Activated T-cell treated with anti-CD3 and anti-CD28 coated beads, Interleukin-2, amount 50 U/mL, for 72 hours (primary cell): ENCODE measurements around the gene GAB2. TPM values are rescaled to one million over a fixed set of nuclear protein-coding genes. Genes with fewer than 3 reads are reported as not detected.

Source experiments
- ATAC-seq, 2 donors: fragments of 150-1000 bp; cut with Tn5 transposase; replicated peaks in 1 of 2; 2 replicates each; pipeline ENCODE4 v1.10.0; 2021; ENCODE audit warnings: moderate library complexity in 2 of 2, mild to moderate bottlenecking in 1 of 2
- DNase-seq, 2 donors: peaks; one replicate each; pipeline ENCODE4 v3.0.0; 2021 to 2022; ENCODE audit warnings: mixed read lengths in 1 of 2
- H3K27ac Mint-ChIP-seq: one replicate; pipeline ENCODE4 v1.8.0; 2022; ENCODE audit warnings: mild to moderate bottlenecking, moderate library complexity, mixed read lengths
- H3K27me3 Mint-ChIP-seq: one replicate; pipeline ENCODE4 v1.8.0; 2022; ENCODE audit warnings: low read depth, mixed read lengths
- H3K36me3 Mint-ChIP-seq, 2 donors: one replicate each; pipeline ENCODE4 v1.8.0; 2022; ENCODE audit warnings: mixed read lengths in 2 of 2, mild to moderate bottlenecking in 1 of 2; ENCODE audit not compliant: insufficient read depth in 2 of 2
- H3K4me1 Mint-ChIP-seq: one replicate; pipeline ENCODE4 v1.8.0; 2022; ENCODE audit warnings: low read depth, mixed read lengths
- H3K4me3 Mint-ChIP-seq, 2 donors: one replicate each; pipeline ENCODE4 v1.8.0; 2022; ENCODE audit warnings: mild to moderate bottlenecking in 2 of 2, mixed read lengths in 2 of 2, moderate library complexity in 2 of 2
- H3K9me3 Mint-ChIP-seq, 2 donors: one replicate each; pipeline ENCODE4 v1.8.0; 2022; ENCODE audit warnings: mixed read lengths in 2 of 2
- total RNA-seq, 2 donors: library from RNA; stranded (reverse); gene quantifications; one replicate each; pipeline ENCODE4 v1.2.3, GENCODE V29; 2022

Gene GAB2
- total RNA-seq, 2 donors from 2014 or later = 48.0 to 51.7 TPM

- no peak for DNase-seq
- peaks cover 68% of the 10 kb centered on the region for H3K4me1 Mint-ChIP-seq
- peak overlapping the region; percentile 71 for H3K27ac Mint-ChIP-seq
- H3K9me3 Mint-ChIP-seq = no peaks in the 10 kb centered on the region
- peak overlapping the region; percentile 11 to 59 for H3K4me3 Mint-ChIP-seq
- peaks cover 0 to 2% of the 10 kb centered on the region in 2 donors for H3K36me3 Mint-ChIP-seq
- H3K27me3 Mint-ChIP-seq = peaks cover 9% of the 10 kb centered on the region
- no peak for ATAC-seq
Observed at GRCh38 chr11:78424334-78425270, 7.0 kb upstream of the GAB2 start.

- Mint-ChIP-seq H3K9me3 (no peaks in the 10 kb centered on the region), H3K27ac (no peak overlapping the region), H3K36me3 (peaks cover 0 to 2% of the 10 kb centered on the region in 2 donors), H3K4me3 (no peak overlapping the region), H3K27me3 (peaks cover 22% of the 10 kb centered on the region), H3K4me1 (peaks cover 68% of the 10 kb centered on the region)
- DNase-seq (no peak), ATAC-seq (no peak)
Observed at GRCh38 chr11:78423241-78423640, 5.6 kb upstream of the GAB2 start.

DNA sequence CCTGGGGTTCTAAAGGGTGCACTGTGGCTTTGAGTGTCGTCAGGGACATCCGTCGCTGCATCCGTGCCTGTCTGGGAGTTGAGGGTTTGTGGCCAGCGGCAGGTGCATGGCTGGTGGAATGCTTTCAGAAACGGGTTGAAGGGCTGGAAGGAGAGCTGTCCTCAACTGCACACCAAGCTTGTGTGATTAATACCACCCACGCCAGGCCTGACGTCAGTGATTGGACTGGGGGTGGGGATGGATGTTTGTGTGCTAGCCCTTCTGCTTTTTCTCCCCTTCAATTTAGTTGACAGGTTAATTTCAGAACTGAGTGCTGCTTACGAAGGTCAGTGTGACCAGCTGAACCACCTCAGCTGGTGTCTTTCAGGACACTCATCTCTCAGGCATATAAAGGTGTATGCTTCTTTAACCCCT lies 3.2 kb upstream of the GAB2 start:
- peak; percentile 64 to 68 for DNase-seq
- Mint-ChIP-seq H3K9me3 (no peaks in the 10 kb centered on the region), H3K27me3 (peaks cover 33% of the 10 kb centered on the region), H3K27ac (no peak overlapping the region), H3K4me3 (peak overlapping the region; percentile 21 to 53), H3K36me3 (peaks cover 3 to 5% of the 10 kb centered on the region in 2 donors), H3K4me1 (peaks cover 58% of the 10 kb centered on the region)
- ATAC-seq = peak; percentile 5 to 17

DNA sequence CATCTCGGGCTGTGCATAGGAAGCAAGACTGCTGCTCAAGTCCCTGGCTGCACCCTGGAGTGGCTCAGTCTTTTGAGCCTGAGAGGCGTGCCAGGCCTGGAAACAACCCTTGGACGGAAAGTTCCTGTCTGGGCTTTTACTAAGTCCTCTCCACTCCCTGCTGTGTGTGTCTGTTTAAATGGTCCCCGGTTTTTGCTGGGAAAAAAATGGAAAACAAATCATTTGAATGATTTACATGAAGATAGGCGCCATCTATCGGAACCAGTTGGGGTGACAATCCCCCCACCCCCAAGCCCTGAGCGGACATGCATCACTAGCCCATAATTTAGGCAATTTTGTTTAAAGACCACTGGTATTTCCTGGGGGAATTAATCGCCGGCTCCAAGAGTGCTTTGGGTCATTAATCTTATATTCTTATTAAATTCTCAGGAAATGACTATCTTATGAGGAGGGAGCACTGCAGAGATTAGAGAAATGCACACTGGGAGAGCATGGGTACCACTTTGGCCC lies 2.7 kb upstream of the GAB2 start:
- peak; percentile 61 to 63 for DNase-seq
- H3K4me3 Mint-ChIP-seq = peak overlapping the region; percentile 21 to 53
- H3K27ac Mint-ChIP-seq = no peak overlapping the region
- peaks cover 3 to 5% of the 10 kb centered on the region in 2 donors for H3K36me3 Mint-ChIP-seq
- peaks cover 33% of the 10 kb centered on the region for H3K27me3 Mint-ChIP-seq
- ATAC-seq = no peak
- no peaks in the 10 kb centered on the region for H3K9me3 Mint-ChIP-seq
- peaks cover 53% of the 10 kb centered on the region for H3K4me1 Mint-ChIP-seq

DNA sequence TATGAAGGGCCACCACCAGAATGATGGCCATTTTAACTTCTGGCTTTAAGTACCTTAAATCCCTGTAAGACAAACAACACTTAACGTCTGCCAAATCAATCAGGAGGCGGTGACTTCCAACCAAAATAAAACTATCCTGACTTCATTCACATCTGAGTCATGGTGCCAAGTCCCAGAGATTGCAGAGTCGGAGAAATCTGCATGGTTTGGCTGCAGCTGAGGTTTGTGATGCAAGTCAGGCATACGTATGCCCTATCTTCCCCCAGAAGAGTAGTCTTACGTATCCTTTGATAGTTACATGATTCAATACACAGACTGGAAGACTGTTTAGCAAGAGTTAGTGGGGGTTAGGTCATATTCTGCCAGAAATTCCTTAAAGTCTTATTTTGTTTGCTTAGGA lies 1.7 kb upstream of the GAB2 start:
- DNase-seq (no peak), ATAC-seq (no peak)
- peaks cover 3 to 5% of the 10 kb centered on the region in 2 donors for H3K36me3 Mint-ChIP-seq
- H3K9me3 Mint-ChIP-seq = no peaks in the 10 kb centered on the region
- H3K4me3 Mint-ChIP-seq = peak overlapping the region; percentile 7 to 87
- H3K4me1 Mint-ChIP-seq = peaks cover 45% of the 10 kb centered on the region
- H3K27ac Mint-ChIP-seq = no peak overlapping the region
- H3K27me3 Mint-ChIP-seq = peaks cover 33% of the 10 kb centered on the region

GRCh38 chr11:78418584-78419211 lies 1.1 kb upstream of the GAB2 start:
- peaks cover 43% of the 10 kb centered on the region for H3K4me1 Mint-ChIP-seq
- peak overlapping the region; percentile 5 for H3K27ac Mint-ChIP-seq

DNA sequence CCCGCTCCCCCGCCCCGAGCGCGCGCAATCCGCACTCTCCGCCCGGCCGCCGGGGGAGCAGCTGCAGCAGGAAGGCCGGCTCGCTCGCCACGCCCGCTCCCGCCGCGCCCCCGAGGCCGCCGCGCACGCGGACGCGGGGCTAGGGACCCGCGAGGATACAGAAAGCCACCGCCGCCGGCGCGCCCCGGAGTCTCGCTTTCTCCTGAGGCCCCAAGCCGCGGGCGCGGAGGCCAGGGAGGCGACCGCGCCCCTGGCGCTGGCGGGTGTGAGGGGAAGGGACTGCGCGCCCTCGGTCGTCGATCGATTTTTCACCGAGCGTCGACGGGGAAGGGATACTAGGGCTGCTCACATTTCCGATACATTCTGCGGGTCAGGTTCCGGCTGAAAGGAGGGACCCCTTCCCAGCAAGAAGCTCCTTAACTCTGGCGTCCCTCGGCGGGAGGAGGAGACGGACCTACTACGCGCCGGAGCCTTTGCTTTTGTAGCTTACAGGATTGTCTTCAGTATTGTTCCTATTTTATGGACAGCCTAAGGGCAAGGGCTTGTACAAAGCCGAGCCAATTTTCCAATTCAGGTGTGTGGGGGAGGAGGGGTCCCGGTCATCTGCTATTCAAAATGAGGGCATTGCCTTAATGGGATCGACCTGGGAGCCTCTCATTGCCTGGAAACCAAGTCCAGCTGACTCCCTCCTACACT lies 416 bp upstream of the GAB2 start:
- Mint-ChIP-seq H3K36me3 (peaks cover 3 to 5% of the 10 kb centered on the region in 2 donors), H3K9me3 (no peaks in the 10 kb centered on the region), H3K4me1 (peaks cover 49% of the 10 kb centered on the region), H3K27me3 (peaks cover 33% of the 10 kb centered on the region), H3K27ac (no peak overlapping the region), H3K4me3 (peak overlapping the region; percentile 81 to 87)
- ATAC-seq = peak in 1 of 2 donors; percentile 82
- peak; percentile 85 to 89 for DNase-seq

More at GRCh38 chr11:78418584-78419211, 1.1 kb upstream of the GAB2 start:
- ATAC-seq = no peak
- H3K27me3 Mint-ChIP-seq = peaks cover 33% of the 10 kb centered on the region
- no peaks in the 10 kb centered on the region for H3K9me3 Mint-ChIP-seq
- DNase-seq = no peak
- H3K4me3 Mint-ChIP-seq = peak overlapping the region; percentile 81 to 87
- peaks cover 3 to 5% of the 10 kb centered on the region in 2 donors for H3K36me3 Mint-ChIP-seq

- peaks cover 49% of the 10 kb centered on the region for H3K4me1 Mint-ChIP-seq
- ATAC-seq (peak; percentile 68 to 72), DNase-seq (peak; percentile 85 to 86)
- H3K9me3 Mint-ChIP-seq = no peaks in the 10 kb centered on the region
- peaks cover 3% of the 10 kb centered on the region in 2 donors for H3K36me3 Mint-ChIP-seq
- H3K27me3 Mint-ChIP-seq = peaks cover 33% of the 10 kb centered on the region
- peak overlapping the region; percentile 97 to 98 for H3K4me3 Mint-ChIP-seq
- H3K27ac Mint-ChIP-seq = peak overlapping the region; percentile 92
Observed at GRCh38 chr11:78416285-78417174, 1.1 kb downstream of the GAB2 start.

- peaks cover 3 to 4% of the 10 kb centered on the region in 2 donors for H3K36me3 Mint-ChIP-seq
- H3K4me1 Mint-ChIP-seq = peaks cover 38% of the 10 kb centered on the region
- H3K27me3 Mint-ChIP-seq = peaks cover 31% of the 10 kb centered on the region
- no peak for ATAC-seq
- H3K4me3 Mint-ChIP-seq = peak overlapping the region; percentile 24 to 34
- no peak overlapping the region for H3K27ac Mint-ChIP-seq
- H3K9me3 Mint-ChIP-seq = peaks cover 0 to 1% of the 10 kb centered on the region in 2 donors
- no peak for DNase-seq
Observed at GRCh38 chr11:78415338-78415737, 2.3 kb downstream of the GAB2 start.

GRCh38 chr11:78414321-78415051 lies 3.1 kb downstream of the GAB2 start:
- H3K27ac Mint-ChIP-seq = no peak overlapping the region
- peaks cover 4 to 9% of the 10 kb centered on the region in 2 donors for H3K36me3 Mint-ChIP-seq
- H3K4me1 Mint-ChIP-seq = peaks cover 33% of the 10 kb centered on the region
- no peak for ATAC-seq
- peaks cover 0 to 1% of the 10 kb centered on the region in 2 donors for H3K9me3 Mint-ChIP-seq
- DNase-seq = no peak
- H3K4me3 Mint-ChIP-seq = no peak overlapping the region
- peaks cover 23% of the 10 kb centered on the region for H3K27me3 Mint-ChIP-seq

DNA sequence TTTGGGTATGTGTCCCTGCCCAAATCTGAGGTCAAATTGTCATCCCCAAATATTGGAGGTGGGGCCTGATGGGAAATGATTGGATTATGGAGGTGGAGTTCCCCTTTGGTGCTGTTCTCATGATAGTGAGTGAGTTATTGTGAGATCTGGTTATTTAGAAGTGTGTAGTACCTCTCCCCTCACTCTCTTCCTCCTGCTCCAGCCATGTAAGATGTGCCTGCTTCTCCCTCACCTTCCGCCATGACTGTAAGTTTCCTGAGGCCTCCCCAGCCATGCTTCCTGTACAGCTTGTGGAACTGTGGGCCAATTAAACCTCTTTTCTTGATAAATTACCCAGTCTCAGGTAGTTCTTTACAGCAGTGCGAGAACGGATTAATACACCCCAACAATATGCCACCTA lies 9.0 kb downstream of the GAB2 start:
- DNase-seq (no peak), ATAC-seq (no peak)
- H3K27ac Mint-ChIP-seq = no peak overlapping the region
- no peaks in the 10 kb centered on the region for H3K27me3 Mint-ChIP-seq
- peaks cover 6% of the 10 kb centered on the region for H3K4me1 Mint-ChIP-seq
- H3K9me3 Mint-ChIP-seq = peaks cover 10 to 15% of the 10 kb centered on the region in 2 donors
- H3K36me3 Mint-ChIP-seq = peaks cover 22 to 23% of the 10 kb centered on the region in 2 donors
- no peak overlapping the region for H3K4me3 Mint-ChIP-seq
